MM.1S (cell line): Measurements from ENCODE around the gene SCO1.

ENCODE experiments used
- DNase-seq: peaks from one replicate; pipeline ENCODE4 v3.0.0-alpha.2; 2015
- H2AFZ ChIP-seq: fragments of 300-600 bp; sonication (generic); 2 replicates; pipeline ENCODE4 v1.6.0; 2016; ENCODE audit warnings: antibody characterized with exemption, low read length
- H3F3A ChIP-seq: fragments of 300-600 bp; sonication (generic); 2 replicates; pipeline ENCODE4 v1.6.1; 2016; ENCODE audit warnings: mild to moderate bottlenecking, antibody characterized with exemption, low read length, moderate library complexity, mixed read lengths; ENCODE audit not compliant: insufficient read depth
- H3K27ac ChIP-seq: fragments of 300-600 bp; sonication (generic); 2 replicates; pipeline ENCODE4 v1.5.1; 2016; ENCODE audit warnings: mild to moderate bottlenecking, low read length
- H3K27me3 ChIP-seq: fragments of 300-600 bp; sonication (generic); replicated peaks from 2 replicates; pipeline ENCODE4 v1.6.0; 2016; ENCODE audit warnings: low read length; ENCODE audit not compliant: insufficient read depth
- H3K36me3 ChIP-seq: fragments of 300-600 bp; sonication (generic); replicated peaks from 2 replicates; pipeline ENCODE4 v1.6.1; 2016; ENCODE audit warnings: mild to moderate bottlenecking, low read length, mixed read lengths; ENCODE audit not compliant: insufficient read depth
- H3K4me1 ChIP-seq: fragments of 300-600 bp; sonication (generic); 2 replicates; pipeline ENCODE4 v1.6.1; 2016; ENCODE audit warnings: low read length, mixed read lengths
- H3K4me2 ChIP-seq: fragments of 300-600 bp; sonication (generic); 2 replicates; pipeline ENCODE4 v1.6.0; 2016; ENCODE audit warnings: low read depth, low read length
- H3K4me3 ChIP-seq: fragments of 300-600 bp; sonication (generic); 2 replicates; pipeline ENCODE4 v1.5.1; 2016; ENCODE audit warnings: low read length, mixed read lengths
- H3K79me2 ChIP-seq: fragments of 300-600 bp; sonication (generic); 2 replicates; pipeline ENCODE4 v1.6.1; 2016; ENCODE audit warnings: mixed run types, low read length, mixed read lengths
- H3K9ac ChIP-seq: fragments of 300-600 bp; sonication (generic); 2 replicates; pipeline ENCODE4 v1.6.1; 2016; ENCODE audit warnings: low read length, mixed read lengths
- H3K9me2 ChIP-seq: fragments of 300-600 bp; sonication (generic); replicated peaks from 2 replicates; pipeline ENCODE4 v1.6.1; 2016; ENCODE audit warnings: mild to moderate bottlenecking, low read length, mixed read lengths; ENCODE audit not compliant: insufficient read depth
- H3K9me3 ChIP-seq: fragments of 300-600 bp; sonication (generic); replicated peaks from 2 replicates; pipeline ENCODE4 v1.6.1; 2016; ENCODE audit warnings: mild to moderate bottlenecking, low read length, mixed read lengths; ENCODE audit not compliant: insufficient read depth
- H4K20me1 ChIP-seq: fragments of 300-600 bp; sonication (generic); 2 replicates; pipeline ENCODE4 v1.6.1; 2016; ENCODE audit warnings: mild to moderate bottlenecking, low read length, moderate library complexity, mixed read lengths; ENCODE audit not compliant: insufficient read depth
- CTCF ChIP-seq: fragments of 300-600 bp; sonication (generic); IDR thresholded peaks from 2 replicates; pipeline ENCODE4 v1.5.1; 2016; ENCODE audit warnings: antibody characterized with exemption, low read length, mixed read lengths
- EZH2 ChIP-seq: fragments of 300-600 bp; sonication (generic); optimal IDR thresholded peaks from 2 replicates; pipeline ENCODE3; 2017; ENCODE audit warnings: low read depth, mild to moderate bottlenecking, antibody characterized with exemption, low read length, mixed read lengths
- EZH2phosphoT487 ChIP-seq: fragments of 300-600 bp; sonication (generic); IDR thresholded peaks from 2 replicates; pipeline ENCODE4 v1.6.1; 2018; ENCODE audit warnings: antibody characterized with exemption, low read length

SCO1 gene

GRCh38 chr17:10648381-10648780, 49.0 kb downstream of the SCO1 start:
- H3K9ac ChIP-seq, result no peak overlapping the region
- H2AFZ ChIP-seq, result no peak overlapping the region
- H3K79me2 ChIP-seq, result no peaks in the 10 kb centered on the region
- H3K4me3 ChIP-seq, result no peak overlapping the region
- H3K27ac ChIP-seq, result no peak overlapping the region
- no peak overlapping the region for H3K4me2 ChIP-seq
- H3K4me1 ChIP-seq, result no peaks in the 10 kb centered on the region
- H3K9me2 ChIP-seq, result no peaks in the 10 kb centered on the region
- H3K36me3 ChIP-seq, result no peaks in the 10 kb centered on the region
- H3K9me3 ChIP-seq, result no peaks in the 10 kb centered on the region
- no peaks in the 10 kb centered on the region for H3K27me3 ChIP-seq
- TF ChIP-seq CTCF (no peak), EZH2 (no peak), EZH2phosphoT487 (no peak)
- no peak for DNase-seq
- no peaks in the 10 kb centered on the region for H3F3A ChIP-seq
- H4K20me1 ChIP-seq, result no peaks in the 10 kb centered on the region

GRCh38 chr17:10646392-10646990, 50.8 kb downstream of the SCO1 start:
- DNase-seq, result peak; percentile 62

GRCh38 chr17:10640475-10640874, 56.9 kb downstream of the SCO1 start:
- Histone ChIP-seq H3K9me3 (no peaks in the 10 kb centered on the region), H3K36me3 (no peaks in the 10 kb centered on the region), H3K79me2 (no peaks in the 10 kb centered on the region), H4K20me1 (no peaks in the 10 kb centered on the region), H3F3A (peaks cover 3% of the 10 kb centered on the region; the same call in 1 of the 2 replicates), H3K4me3 (no peak overlapping the region), H2AFZ (no peak overlapping the region), H3K4me1 (peaks cover 3% of the 10 kb centered on the region; the same call in 1 of the 2 replicates), H3K27ac (no peak overlapping the region), H3K9me2 (no peaks in the 10 kb centered on the region), H3K9ac (no peak overlapping the region), H3K4me2 (no peak overlapping the region), H3K27me3 (no peaks in the 10 kb centered on the region)
- TF ChIP-seq EZH2 (no peak), EZH2phosphoT487 (no peak), CTCF (no peak)
- DNase-seq, result no peak

More at GRCh38 chr17:10646392-10646990, 50.8 kb downstream of the SCO1 start:
- no peak overlapping the region for H2AFZ ChIP-seq
- H3K9me2 ChIP-seq, result no peaks in the 10 kb centered on the region
- H3K4me3 ChIP-seq, result no peak overlapping the region
- no peak overlapping the region for H3K27ac ChIP-seq
- no peaks in the 10 kb centered on the region for H3K36me3 ChIP-seq
- no peaks in the 10 kb centered on the region for H3K4me1 ChIP-seq
- H3K4me2 ChIP-seq, result no peak overlapping the region
- no peaks in the 10 kb centered on the region for H3K9me3 ChIP-seq
- no peaks in the 10 kb centered on the region for H3F3A ChIP-seq
- no peaks in the 10 kb centered on the region for H3K27me3 ChIP-seq
- TF ChIP-seq EZH2, result no peak
- TF ChIP-seq CTCF, result peak; percentile 80
- no peak for TF ChIP-seq EZH2phosphoT487
- no peaks in the 10 kb centered on the region for H3K79me2 ChIP-seq
- no peaks in the 10 kb centered on the region for H4K20me1 ChIP-seq
- H3K9ac ChIP-seq, result no peak overlapping the region
